HG03064 (cell line): ENCODE data around the gene IZUMO1.
"Not testable (repeated sequence)": the region's sequence is repeated elsewhere in the genome, so short reads cannot be mapped to it uniquely, and the experiment has no call there.

ENCODE experiments used
- ATAC-seq: cut with Tn5 transposase; IDR thresholded peaks from one replicate; pipeline ENCODE4 v1.9.1; 2021; ENCODE audit warnings: low read depth; ENCODE audit not compliant: unreplicated experiment

The IZUMO1 gene

DNA sequence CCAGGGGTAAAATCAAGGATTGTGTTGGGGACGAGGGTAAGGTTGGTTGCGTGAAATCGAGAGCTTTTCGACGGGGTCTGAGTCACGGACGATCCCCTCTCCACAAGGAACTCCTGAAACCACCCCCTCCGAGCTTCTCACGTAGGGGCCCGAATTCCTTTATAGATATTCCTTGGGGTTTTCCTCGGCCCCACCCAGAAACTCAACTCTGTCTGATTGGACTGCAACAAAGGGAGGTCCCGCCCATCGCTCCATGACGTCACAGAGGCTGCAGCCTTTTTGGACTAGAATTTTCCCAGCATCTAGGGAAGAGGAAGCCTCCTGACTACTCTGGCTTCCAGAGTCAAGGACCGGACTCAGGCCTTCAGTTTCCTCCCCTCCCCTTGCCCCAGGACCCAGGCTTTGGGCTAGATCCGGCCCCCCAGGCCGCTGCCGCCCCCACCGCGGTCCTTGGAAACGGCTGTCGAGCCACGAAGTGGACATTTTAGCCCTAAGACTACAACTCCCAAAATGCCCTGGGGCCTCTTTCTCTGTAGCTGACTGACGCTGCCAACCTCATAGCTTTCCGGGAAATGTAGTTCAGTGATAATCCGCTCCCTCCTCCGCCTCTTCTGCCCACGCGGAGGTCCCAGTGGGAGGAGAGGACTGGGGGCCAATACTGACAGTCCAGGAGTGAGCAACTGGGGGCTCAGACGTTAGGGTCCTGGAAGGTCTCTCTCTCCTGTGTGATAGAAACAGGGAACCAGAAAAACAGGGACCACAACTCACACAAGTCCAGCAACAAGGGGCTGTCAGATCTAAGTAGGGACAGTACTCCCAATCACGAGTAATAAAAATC lies at the start of gene IZUMO1:
Gene IZUMO1 (minus strand): TSS at position 172 of the 838 bp plus-strand sequence. CDS start 1,050 bp downstream, outside the sequence.
- ATAC-seq = no peak

DNA sequence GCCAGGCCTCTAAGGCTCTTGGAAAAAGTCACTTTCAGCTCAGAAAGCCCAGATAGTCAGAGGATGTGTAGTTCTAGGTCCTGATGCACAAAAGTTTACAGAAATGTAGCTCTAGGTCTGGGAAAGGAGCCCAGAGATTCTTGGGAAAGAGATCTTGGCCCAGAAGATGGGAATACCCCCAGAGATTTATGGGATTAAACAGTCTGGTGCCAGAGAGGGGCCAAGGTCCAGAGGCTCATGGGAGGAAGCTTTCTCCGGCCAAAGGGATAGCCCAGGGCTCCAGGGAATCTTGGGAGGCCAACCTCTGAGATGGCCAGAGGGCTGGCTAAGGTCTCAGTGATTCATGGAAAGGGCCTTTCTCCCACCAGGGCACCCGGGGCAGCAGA lies 49.0 kb upstream of the IZUMO1 start:
- no peak for ATAC-seq

DNA sequence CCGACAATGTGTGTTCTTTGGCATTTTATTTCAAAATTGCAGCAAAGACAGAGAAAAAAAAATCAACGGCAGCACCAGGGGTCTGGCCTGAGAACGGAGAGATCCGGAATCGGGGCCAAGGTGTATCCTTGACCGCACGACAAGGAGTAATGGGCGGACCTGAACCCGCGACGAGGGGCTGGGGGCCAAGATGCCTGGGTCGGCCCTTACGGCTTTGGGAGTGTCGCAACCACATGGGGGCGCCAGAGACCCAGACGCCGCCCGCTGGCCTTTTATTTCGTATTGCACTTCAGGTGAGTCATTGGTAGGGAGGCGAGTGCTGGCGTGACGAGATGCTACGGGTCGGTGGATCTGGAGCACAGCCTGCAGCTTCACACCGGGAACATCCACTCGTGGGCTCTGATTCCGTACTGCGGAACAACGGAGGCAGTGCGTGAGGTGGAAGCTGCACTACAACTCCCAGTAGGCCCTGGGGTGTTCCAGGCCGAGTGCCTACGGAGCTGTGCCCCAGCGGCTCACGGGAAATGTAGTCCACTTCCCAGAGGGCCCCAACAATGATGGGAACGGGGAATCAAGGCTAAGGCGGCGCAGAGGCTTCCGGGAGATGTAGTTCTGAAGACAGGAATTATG lies 48.5 kb upstream of the IZUMO1 start:
- peak; percentile 47 for ATAC-seq

DNA sequence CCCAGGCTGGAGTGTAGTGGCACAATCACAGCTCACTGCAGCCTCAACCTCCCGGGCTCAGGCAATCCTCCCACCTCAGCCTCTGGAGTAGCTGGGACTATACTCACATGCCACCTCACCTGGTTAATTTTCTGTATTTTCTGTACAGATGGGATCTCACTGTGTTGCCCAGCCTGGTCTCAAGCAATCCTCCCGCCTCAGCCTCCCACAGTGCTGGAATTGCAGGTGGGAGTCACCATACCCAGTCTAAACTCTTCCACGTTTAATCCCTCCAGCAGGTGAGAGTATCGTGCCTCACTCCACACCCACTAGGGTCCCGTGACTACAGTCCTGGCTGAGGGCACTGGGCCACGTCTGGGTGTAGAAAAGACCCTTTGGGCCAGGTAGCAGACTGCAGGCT lies 47.6 kb upstream of the IZUMO1 start:
- ATAC-seq = no peak

DNA sequence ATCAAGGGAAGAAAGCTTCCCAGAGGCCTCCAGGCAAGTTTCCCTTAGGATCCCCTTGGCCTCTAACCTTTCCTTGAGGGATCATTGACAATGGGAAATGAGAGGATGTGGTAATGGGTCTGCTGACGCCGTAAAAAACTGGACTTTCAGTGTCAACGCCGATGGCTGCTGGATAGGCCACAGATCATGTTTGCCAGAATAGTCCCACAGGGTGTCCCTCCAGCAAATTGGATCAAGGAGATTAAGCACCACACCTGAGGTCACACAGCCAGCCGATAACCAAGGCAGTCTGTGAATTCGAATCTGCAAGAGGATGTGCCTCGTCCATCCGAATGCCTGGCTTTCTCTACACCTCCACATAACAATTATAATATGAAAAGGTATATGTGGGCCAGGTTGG lies 46.6 kb upstream of the IZUMO1 start:
- no peak for ATAC-seq

DNA sequence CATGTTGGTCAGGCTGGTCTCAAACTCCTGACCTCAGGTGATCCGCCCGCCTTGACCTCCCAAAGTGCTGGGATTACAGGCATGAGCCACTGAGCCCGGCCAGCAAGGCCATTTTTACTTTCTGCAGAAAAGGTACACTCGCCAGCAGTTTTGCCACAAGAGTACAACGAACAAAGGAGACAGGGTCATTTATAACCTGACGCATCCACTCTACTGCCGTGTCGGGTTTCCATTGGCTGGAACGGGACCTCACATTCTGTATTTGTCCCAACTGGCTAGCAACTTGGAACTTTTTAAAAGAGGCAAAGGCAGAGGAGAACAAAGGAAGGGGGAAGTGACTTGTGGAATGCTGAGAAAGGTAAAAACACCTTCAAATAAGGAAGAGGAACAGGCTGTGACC lies 40.6 kb upstream of the IZUMO1 start:
- not testable (repeated sequence) for ATAC-seq

DNA sequence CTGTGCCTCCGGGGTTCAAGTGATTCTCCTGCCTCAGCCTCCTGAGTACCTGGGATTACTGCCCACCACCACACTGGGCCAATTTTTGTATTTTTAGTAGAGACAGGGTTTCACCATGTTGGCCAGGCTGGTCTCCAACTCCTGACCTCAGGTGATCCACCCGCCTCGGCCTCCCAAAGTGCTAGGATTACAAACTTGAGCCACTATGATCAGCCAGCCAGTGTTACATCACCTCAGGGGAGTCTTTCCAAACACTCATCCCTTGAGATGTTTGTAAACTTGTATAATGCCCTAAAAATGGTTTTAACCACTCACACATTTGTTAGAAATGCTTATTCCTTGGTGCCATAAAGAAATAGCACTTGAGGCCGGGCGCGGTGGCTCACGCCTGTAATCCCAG lies 39.7 kb upstream of the IZUMO1 start:
- not testable (repeated sequence) for ATAC-seq

DNA sequence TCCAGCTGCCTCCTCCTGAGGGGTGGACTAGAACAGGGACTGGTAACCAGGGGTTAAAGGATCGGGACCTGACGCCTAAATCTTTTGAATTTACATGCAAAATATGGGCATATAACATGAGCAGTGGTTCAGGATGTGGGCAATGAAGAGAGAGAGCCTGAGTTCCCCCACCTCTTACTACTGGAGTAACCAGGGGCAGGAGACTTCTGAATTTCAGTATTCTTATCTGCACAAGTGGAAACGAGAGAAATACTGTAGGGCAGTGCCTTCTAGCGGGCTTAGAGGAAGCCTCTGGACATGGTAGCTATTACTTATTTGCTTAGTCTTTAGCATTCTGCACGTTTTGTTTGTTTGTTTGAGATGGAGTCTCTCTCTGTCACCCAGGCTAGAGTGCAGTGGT lies 37.8 kb upstream of the IZUMO1 start:
- no peak for ATAC-seq

DNA sequence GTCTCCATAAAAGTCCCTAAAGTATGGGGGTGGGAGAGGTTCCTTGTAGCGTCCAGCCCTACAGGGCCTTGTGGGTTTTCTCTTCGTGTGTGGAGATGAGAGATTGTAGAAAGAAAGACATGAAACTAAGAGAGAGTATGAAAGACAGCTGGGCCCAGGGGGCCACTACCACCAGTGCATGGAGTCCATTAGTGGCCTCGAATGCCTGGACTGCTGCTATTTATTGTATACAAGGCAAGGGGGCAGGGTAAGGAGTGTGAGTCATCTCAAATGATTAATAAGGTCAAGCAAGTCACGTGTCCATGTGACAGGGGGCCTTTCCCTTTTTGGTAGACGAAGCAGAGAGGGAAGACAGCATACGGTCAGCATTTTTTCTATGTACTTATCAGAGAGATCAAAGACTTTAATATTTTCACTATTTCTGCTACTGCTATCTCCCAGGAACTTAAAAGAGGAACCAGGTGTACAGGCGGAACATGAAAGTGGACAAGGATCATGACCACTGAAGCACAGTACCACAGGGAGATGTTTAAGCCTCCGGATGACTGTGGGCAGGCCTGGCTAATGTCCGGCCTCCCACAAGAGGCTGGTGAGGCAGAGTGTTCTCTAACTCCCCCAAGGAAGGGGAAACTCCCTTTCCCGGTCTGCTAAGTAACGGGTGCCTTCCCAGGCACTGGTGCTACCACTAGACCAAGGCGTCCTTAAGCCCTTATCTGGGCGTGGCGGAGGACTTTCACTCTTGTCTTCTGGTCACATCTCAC lies 34.1 kb upstream of the IZUMO1 start:
- no peak for ATAC-seq

DNA sequence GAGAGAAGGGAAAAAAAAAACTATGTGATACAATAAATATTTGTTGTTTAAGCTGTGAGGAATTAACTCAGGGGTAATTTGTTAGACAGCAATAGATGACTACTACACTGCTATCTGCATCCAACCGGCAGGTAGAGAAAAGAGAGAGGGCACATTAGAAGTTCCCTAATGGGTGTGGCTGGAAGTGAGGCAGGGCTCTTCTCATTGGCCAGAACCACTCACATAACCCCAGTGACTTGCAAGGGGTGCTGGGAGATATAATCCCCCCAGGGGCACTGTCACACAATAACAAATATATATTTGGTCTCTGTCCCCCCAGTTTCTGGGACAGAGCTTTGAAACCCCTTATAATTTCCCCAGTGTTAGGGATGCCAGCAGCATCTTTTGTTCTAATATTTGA lies 32.9 kb upstream of the IZUMO1 start:
- ATAC-seq = no peak

DNA sequence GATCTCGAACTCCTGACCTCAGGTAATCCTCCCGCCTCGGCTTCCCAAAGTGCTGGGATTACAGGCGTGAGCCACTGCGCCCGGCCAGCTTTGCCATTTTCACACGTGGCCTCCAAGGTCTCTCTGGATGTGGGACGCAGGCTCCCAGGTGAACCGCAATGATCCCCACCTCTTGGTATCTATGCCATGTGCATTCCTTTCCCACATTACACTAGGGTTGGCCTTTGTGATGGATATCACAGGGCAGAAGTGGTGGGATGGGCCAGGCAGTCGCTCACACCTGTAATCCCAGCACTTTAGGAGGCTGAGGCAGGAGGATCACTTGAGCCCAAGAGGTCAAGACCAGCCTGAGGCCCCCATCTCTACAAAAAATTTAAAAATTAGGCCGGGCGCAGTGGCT lies 31.0 kb upstream of the IZUMO1 start:
- no peak for ATAC-seq

DNA sequence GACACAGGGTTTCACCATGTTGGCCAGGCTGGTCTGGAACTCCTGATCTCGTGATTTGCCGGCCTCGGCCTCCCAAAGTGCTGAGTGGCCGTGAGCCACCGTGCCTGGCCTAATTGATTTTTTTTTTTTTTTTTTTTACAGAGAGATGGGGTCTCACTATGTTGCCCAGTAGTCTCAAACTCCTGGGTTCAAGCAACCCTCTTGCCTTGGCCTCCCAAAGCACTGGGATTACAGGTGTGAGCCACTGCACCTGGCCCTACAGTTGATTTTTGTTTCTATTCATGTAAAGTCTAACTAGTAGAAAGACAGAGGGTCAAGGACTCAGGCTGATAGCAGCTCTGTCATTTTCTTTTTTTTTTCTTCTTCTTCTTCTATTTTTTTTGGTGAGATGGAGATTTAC lies 30.4 kb upstream of the IZUMO1 start:
- ATAC-seq = no peak

DNA sequence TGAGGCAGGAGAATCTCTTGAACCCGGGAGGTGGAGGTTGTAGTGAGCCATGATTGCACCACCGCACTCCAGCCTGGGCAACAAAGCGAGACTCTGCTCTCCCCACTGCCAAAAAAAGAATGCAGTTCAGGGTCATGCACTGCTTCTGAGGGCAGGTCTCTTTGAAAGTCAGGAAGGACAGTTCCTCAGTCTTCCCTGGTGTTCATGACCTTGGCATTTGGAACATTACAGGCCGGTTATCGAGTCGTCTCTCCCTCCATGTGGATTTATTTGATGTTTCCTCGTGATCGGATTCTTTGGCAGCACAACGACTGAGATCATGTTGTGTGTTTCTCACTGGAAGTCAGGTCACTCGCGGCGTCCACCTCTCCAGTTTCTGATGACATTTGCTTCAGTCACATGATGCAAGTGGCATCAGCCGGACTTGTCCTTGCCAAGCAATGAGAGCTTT lies 25.8 kb upstream of the IZUMO1 start:
- ATAC-seq = no peak

DNA sequence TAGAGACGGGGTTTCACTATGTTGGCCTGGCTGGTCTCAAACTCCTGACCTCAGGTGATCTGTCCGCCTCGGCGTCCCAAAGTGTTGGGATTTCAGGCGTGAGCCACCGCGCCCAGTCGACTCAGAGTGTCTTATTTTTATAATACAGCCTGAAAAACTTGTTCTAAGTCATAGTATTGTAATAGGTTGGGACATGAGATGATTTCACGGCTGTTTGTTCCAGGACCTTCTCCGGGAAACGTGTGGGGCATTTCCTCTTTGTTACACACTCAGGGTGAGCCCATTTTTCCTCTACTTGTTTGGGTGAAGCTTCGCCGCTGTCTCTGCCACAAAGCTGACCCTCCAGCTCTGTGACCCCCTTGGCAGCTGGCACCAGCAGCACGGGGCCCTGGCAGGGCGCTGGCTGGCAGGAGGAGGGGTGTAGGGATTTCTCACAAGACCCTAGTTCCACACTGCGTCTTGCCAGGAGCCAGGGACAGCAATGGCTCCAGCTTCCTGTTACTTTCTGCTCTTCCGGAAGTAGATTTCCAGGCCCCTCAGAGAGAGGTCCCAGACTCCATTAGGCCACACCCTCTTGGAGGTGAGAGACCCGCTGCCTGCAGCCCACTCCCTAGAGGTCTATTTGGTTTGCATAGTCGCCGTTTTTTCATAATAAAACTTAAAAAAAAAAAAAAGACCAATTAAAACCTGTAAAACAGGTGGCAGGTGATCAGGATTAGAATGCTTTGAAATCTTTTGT lies 24.2 kb upstream of the IZUMO1 start:
- ATAC-seq = no peak

DNA sequence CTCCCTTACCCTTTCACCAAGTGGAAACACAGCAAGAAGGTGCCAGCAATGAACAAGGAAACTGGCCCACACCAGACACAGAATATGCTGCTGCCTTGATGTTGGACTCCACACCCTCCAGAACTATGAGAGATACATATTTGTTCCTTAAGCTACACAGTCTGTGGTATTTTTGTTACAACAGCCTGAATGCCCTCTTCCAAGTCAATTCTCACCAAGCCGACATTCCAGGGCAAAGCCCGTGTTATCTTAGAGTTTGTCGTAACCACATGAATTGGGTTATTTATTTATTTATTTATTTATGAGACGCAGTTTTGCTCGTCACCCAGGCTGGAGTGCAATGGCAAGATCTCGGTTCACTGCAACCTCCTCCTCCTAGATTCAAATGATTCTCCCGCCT lies 23.6 kb upstream of the IZUMO1 start:
- ATAC-seq = no peak

DNA sequence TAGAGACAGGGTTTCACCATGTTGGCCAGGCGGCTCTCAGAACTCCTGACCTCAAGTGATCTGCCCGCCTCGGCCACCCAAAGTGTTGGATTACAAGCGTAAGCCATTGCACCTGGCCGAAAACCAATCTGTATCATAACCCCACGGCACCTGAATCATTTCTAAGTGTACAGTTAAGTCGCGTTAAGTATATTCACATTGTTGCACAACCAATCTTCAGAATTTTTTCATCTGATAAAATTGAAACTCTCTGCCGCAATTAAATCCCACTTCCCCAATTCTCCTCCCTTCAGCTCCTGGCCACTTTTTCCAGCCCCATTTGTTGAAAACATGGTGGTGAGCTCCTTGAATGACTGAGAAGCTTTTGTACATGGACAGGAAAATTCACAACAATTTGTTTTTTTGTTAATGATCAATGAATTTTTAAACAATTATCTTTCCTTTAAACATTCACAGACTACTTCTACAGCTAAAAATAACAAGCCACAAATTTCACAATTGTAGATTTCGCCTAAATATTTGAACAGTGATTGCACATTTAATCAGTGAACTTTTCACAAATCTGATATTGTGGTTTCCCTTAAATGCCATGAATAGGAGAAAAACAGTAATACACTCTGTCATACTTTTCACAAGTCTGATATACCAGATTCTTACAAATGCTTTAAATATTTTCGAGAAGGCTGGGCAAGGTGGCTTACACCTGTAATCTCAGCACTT lies 22.4 kb upstream of the IZUMO1 start:
- ATAC-seq = no peak

DNA sequence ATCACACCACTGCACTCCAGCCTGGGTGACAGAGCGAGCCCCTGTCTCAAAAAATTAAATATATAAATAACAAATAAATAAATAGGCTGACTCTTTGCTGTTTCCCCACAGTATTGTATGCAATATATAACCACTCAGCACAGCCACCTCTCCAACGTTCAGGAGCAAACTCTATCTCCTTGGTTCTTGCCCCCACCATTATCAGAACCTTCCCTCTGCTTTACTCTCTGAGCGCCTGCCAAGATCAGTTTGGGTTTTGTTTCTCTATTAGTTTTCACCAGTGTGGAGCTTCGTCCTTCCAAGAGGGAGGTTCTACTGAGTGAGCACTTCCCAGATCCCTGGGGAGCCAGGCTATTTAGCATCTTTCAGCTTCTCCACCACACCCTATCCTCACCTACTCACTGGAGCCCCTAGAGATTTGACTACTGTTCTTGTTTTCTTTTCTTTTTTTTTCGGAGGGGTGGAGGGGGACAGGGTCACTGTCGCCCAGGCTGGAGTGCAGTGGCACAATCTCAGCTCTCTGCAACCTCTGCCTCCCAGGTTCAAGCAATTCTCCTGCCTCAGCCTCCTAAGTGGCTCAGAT lies 21.6 kb upstream of the IZUMO1 start:
- ATAC-seq = not testable (repeated sequence)

DNA sequence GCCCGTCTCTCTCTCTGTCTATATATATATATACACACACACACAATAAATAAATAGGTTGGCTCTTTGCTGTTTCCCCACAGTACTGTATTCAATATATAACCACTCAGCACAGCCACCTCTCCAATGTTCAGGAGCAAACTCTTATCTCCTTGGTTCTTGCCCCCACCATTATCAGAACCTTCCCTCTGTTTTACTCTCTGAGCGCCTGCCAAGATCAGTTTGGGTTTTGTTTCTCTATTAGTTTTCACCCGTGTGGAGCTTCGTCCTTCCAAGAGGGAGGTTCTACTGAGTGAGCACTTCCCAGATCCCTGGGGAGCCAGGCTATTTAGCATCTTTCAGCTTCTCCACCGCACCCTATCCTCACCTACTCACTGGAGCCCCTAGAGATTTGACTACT lies 19.1 kb upstream of the IZUMO1 start:
- not testable (repeated sequence) for ATAC-seq

DNA sequence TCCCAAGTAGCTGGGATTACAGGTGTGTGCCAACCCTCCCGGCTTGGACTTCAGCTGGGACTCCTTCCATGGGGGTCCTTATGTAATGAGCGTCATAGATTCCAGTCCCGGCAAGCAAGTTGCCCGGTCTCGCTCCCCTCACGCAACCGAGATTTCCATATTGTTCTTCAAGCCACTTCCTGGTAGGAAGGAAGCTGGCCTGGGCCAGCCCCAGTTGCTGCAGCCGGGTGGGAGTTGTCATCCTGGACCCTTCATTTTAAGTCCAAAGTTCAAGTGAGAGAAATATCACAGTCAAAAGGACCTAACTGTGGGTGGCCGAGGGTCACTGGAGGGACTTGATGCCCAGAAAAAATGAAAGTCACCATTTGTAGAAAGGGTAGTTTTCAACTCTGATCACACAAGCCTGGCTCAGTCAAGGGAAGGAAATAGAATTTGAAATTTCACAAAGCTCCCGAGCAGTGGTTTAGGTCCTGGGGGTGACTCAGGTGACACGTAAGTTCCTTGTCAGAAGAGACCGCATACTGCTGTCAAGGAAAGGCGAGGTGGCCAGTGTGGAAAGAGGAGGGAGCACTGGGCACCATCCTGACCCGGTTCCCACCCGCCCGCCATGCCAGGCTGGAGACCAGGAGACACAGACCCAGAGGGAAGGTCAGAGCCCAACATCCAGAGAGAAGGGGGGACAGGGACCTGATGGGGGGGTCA lies 13.9 kb upstream of the IZUMO1 start:
- no peak for ATAC-seq
